ENCODE results near the gene SORCS2.
"Not testable (repeated sequence)": the region's sequence is repeated elsewhere in the genome, so short reads cannot be mapped to it uniquely, and the experiment has no call there.

SORCS2 gene

DNA sequence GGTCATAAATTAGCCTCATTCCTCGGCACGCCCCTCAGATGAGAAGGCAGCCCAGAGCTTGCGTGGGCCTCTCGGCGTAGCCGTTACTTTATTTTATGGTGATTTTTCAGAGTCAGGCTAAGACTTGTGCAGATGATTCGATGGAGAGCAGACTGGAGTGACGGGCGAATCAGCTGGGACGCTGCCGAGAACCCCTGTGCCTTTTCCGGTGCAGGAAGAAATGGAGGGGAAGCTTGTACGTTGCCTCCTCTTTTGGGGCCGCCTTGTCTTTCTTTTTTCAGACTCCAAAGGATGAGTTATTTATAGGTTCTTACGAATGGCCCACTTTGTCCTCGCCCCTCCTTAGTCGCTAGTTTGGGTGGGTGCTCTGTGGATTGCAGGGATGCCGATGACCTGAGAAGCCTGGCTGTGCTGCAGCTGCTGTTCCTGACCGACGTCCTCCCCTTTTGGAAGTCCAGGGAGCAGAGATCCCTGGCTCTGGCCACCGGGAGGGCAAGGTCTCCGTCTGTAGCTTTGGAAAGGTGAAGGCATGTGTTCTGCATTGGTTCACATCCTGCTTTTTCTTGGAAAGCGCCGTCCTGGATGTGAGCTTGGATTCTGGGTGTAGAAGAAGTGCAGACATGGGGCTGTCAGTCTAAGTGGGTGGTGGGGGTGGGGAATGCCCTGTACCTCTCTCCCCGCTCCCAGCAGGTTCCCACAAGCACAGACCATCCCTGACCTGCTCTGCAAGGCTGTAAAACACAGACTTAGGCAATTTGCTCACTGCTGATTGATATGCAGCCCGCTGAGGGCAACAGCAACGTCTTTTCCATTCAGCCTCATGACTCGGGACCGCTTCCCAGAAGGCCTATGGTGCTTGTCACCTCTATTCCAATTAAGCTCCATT, 9.3 kb downstream of the SORCS2 start:
- FAIRE-seq, result no peak

DNA sequence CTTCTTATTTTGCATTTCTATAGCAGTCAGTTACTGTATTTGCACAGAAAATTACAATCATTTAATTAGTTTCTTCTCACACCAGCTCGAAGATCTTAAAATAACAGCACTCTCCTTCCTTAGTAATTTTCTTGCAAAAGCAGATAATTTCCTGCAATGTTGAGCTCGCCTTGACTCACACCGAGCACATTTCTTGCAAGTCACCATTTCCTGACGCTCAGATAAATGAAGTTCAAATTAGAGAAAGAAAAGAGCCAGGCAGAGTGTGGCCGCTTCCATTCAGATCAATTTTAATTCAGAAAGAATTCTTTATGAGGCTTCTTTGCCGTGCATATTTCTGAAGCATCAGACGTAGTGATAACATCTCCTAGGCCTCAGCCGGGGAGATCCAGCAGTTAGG, 10.1 kb downstream of the SORCS2 start:
- FAIRE-seq, result no peak

DNA sequence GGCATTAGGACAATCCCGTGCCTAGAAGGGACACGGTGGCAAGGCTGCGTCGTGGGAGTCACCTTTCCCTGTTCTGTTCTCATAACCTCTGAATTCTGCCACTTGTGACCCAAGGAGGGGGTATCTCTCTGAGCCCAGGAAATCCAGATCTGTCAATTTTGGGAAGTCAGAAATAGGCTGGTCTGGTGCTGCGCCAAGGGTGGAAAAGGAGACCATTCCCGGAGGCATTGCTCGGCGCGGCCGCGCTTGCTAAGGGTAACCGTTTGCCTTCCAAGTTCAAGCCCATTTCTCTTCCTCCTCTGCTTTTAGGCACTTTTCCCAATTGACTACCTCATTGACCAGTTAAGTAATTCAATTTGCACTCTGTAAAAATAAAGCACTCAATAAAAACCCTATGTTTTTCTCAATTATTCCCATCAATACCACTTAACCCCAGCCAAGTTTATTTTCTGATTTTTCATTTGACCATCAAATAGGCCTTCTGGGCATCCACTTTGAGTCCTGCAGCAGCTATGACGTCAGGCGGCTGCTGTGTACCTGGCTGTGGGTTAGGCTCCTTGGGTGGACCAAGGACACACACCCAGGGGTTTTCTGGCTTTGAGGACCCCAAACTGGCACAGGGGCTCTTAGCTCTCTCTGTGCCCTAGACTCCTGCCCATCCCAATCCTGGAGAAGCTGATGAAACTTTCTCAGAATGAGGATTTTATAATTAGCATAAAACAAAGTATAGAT, 12.5 kb downstream of the SORCS2 start:
- no peak for FAIRE-seq

DNA sequence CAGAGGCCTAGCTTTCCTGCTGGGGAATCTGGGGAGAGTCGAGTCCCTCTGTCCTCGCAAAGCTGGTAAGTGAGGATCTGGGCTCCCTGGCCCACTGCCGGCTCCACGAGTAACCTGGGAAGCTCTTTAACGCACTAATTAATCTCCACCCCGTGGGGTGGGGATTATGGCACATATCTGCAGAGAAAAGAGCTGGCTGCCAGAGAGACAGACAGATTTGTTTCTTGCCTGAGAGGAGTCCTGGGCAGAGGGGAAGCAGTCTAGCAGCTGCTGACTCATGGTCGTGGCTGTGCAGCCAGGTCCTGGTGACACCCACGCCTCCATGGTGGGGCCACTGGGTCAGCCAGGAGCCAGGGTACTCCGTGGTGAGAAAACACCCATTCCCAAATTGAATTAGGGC, 14.0 kb downstream of the SORCS2 start:
- FAIRE-seq, result no peak

DNA sequence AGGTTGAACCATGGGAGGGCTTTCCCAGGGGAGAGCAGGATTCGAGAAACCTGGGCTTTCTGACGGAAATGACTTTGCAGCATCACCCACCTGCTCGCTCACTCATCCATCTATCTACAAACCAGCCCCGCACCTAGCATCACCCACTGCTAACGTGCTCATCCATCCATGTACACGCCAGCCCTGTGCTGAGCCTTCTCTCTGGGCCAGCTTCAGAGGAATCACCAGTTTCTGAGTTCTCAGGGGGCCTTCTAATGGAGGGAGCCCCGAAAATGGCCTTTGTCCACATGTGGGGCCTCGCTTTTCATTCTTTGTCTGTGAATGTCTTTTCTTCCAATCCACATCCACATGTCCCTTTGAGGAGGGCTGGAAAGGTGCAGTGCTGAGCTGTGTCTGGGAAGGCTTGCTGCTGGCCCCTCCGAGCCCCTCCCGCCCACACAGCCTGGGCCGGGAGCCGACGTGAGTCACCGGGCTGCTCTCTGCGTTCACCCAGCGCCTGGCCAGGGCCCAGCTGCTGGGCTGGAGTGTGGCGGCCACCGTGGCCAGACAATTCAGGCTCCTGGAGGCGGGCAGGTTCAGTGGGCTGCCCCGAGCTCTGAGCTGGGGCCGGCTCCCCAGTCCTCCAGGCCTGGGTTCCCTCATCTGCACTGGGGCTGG, 14.7 kb downstream of the SORCS2 start:
- FAIRE-seq, result no peak

DNA sequence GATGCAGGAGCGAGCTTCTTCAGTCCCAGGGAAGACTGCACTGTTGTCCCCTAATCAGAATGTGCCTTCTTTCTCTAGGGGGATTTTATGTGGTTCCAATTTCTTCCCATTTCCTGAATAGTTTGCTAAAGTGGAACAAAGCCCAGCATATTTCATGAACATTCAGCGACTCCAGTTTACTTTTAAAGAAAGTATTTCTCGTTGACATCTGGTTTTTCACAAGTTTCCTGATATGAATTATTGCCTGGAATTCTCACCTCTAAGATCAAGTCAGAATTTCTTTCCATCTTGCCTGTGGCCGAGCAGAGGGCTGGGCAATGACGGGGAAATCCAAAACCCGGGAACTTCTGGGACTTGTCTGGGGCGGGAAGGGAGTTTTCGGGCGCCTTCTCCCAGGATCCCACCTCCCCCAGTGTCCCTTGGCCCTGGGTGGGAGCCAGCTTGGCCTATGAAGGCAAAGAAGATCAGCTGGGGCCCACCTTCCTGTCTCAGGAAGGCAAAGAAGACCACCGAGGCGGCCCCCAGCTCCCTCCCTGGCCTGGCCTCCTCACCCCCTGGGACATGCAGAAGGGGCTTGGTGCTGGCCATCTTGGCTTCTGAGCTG, 15.4 kb downstream of the SORCS2 start:
- FAIRE-seq, result no peak

DNA sequence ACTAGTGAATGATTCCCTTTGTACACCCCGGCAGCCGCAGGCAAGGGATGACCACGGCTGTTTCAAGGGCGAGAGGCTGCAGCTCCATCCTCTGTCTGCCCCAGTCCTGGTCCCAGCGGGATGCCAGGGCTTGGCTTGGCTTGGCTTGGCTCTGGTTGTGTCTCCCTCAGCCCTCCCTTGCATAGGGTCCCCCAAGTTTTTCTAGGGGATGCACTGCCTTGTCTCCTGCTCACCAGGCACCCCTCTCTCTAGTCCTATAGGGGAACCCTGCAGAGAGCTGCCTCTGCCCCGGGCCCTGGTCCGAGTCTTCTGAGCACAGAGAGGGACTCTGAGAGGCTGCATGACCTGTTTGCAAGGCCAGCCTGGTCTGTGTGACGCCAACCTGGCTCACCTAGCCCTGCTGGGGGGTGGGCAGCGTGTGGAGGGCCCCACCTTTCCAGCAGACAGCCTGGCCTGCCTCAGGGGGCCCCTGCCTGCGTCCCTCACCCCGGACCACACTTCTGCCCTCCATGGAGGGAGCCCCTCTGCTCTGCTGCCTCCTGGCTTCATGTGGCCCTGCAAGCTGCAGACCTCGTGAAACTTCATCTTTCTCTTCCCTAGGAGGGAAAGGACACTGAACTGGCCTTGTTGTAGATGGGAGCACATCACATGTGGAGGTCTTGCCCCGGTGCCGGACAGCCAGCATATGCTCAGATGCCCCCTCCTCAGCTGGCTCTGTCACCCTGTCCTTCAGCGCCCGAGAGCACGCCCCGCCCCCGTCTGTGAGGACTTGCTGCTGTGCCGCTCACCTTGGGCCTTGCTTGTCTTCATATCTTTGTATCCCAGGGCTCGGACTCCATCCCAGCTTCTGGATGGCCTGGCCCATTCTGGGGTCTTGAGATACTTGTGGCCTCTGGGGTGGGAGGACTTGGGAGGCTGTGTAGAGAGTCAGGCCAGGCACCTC, 16.4 kb downstream of the SORCS2 start:
- FAIRE-seq, result no peak

DNA sequence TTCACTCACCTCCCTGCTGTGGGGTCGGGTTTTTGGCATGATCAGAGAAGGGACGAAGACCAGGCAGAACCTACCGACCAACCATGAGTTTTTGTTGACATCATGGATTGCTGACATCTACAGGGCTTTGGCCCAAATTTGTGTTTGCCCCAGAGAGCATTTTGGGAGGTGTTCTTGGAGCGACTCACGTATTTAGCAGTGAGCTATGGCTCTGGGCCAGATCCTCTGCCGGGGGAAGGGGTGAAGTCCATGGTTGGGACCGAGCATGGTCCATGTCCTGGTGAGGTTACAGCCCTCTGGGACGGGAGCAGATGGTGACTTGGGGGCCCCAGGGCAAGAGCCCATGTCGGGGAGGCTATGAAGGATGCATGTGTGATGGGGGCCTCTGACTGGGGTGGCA, 17.4 kb downstream of the SORCS2 start:
- no peak for FAIRE-seq

DNA sequence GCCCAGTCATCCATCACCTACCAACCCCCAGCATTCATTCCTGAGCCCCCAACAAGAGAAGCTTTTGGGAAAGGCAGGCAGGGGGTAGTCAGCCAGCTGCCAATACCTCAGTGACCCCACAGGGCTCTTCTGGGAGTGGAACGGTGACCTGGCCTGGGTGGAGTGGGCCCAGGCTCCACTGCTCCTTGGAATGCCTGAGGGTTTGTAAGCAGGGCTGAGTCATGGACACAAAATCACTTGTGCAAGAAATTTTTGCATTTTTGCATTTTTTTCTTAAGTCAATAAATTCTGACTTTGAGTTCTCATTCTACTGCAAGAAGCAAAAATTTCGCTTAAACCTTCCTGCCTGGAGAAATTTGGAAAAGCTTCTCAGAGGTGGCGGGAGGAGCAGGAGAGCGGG, 18.5 kb downstream of the SORCS2 start:
- FAIRE-seq, result no peak

DNA sequence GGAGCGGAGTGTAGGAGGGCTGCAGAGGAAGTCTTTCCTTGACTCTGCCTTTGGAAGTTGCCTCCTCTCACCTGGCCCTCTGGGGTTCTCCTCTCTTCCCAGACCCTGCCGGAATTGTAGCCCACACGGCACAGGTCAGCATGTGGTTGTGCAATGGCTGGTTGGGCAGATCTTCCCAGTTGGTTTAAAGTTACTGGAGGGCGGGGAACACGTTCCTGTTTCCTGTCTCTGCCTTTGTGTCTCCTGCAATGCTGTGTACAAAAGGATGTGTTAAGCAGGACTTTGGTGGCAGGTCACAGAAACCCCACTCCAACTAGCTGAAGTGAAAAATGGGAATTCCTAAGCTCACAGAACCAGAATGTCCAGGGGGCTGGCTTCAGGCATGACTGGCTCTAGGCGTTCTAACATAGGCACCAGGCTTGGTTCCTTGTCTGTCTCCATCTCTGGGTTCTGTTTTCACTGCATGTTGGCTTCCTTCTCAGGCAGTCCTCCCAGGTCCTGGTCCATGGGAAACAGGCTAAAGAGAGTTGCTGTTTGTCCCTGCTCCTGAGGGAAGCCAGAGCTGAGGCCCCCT, 19.9 kb downstream of the SORCS2 start:
- no peak for FAIRE-seq

DNA sequence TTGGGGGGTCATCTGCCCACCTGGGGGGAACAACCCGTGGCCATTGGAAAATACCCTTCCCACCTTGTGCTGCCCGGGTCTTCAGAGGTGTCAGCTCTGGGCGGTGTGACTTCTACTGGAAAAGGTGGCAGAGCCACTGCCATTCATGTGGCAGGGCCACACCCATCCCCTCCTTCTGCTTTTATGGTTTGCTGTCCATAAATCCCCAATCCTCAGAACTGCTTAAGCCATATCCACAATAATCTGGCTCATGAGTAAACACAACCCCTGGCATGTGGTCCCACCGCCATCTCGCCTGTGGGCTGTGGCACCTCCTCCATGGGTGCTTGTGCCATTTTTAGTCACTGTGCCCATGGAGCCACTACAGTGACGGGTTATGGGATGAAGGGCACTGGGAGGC, 20.6 kb downstream of the SORCS2 start:
- FAIRE-seq, result no peak

DNA sequence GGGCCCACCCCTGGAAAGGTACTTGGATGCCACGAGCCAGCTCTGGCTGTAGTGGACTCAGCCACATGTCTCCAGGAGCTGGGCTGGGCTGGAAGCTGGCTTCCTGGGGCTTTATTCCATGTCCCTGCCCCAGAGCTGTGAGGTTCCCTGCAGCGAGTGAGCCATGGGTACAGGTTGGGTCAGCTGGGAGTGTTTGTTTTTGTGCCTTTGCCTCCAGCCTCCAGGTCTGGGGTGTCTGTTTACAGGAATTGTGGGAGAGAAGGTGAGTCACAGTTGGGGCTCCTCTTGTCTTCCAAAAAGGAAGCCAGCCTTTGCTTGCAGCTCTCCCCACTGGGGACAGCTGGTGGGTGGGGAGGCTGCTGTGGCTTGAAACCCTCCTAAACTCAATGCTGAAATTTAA, 21.5 kb downstream of the SORCS2 start:
- FAIRE-seq, result no peak

DNA sequence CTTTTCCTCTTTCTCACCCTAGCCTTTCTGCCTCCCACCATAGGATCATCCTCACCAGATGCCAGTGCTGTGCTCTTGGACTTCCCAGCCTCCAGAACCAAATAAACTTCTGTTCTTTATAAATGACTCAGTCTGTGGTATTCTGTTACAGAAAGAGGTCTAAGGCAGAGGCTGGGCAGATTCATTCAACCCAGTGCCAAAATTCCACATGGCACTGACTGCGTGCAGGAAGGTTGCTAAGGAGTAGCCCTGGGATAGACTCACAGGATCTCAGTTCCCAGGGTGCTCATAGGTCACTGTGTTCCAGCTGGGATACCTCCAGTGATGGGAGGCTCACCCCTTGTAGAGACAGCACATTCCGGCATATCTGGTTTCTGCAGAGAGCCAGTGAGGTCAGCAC, 22.0 kb downstream of the SORCS2 start:
- FAIRE-seq, result no peak

DNA sequence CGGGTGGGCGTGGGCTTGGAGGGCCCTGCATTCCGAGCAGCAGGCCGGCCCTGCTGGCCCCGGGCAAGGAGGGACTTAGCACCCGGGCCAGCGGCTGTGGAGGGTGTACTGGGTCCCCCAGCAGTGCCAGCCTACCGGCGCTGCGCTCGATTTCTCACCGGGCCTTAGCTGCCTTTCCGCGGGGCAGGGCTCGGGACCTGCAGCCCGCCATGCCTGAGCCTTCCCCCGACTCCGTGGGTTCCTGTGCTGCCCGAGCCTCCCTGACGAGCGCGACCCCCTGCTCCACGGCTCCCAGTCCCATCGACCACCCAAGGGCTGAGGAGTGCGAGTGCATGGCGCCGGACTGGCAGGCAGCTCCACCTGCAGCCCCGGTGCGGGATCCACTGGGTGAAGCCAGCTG, 22.8 kb downstream of the SORCS2 start:
- FAIRE-seq, result not testable (repeated sequence)

DNA sequence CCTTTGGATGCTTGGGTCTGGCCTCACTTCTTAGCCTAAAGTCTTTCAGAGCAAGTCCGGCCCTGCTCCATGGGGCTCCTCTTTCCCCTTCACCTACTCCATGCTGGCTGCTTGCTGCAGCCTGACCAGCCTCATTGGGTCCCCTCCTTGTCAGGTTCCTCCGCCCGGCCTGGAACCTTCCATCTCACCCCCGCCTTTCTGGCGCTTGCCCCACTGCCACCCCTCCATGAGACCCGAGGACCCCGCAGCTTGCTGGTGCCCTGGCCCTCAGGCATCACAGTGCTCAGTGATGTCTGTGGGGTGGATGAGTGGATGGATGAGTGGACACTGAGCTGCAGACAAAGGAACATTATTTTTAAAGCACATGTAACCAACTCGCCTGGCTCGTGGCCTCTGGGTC, 24.7 kb downstream of the SORCS2 start:
- FAIRE-seq, result no peak

DNA sequence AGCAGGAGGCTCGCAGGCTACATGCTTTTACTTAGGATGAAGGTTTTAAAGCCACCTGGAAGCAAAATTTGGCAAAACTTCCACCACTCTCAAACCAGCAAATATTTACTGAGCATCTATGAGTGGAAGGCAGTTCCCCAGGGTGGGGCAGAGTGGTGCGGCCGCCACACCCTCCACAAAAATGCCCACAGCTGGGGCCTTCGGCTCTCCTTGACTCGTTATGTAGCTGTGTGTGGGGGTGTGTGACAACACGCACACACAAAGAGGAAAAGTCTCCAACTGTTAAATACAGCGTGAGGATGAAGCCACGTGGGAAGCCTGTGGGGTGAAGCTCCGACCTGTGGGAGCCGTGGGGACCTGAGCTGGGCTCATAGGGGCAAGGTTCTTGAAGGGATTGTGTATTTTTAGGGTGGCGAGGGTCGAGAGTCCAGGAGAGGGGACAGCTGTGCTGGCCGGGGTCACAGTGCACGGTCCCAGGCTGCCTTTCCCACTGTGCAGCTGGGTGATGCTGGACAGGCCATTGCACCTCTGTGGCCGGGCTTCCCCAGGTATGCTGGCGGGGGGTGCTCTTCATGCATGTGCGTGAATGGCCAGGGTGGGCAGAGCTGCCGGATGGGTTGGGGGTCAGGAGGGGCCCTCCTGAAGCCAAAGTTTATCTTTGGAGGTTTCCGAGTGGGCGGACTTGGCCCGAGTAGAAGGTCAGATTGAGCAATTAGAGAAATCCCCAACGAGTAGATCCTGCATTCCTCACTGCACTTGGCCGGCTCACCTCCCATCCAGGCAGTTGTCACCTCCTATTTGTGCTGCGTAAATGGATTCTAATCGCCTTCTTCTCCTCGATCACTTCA, 25.4 kb downstream of the SORCS2 start:
- no peak for FAIRE-seq

DNA sequence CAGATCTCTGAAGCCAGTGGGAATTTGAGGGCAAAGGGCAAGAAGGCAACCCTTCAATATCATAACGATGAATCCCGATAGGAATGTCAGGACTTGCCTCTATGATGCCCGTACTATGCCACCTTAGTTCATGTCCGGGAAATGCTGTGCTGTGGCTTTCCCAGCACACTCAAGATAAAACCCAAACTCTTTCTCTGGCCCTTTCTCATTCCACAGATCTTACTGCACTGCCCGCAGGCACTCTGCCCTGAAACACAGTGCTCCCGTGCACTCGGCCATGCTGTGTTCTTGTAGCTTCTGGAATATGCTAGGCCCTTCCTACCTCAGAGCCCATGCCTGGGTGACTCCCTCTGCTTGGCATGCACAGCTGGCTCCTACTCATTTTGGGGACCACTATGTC, 26.3 kb downstream of the SORCS2 start:
- FAIRE-seq, result no peak

DNA sequence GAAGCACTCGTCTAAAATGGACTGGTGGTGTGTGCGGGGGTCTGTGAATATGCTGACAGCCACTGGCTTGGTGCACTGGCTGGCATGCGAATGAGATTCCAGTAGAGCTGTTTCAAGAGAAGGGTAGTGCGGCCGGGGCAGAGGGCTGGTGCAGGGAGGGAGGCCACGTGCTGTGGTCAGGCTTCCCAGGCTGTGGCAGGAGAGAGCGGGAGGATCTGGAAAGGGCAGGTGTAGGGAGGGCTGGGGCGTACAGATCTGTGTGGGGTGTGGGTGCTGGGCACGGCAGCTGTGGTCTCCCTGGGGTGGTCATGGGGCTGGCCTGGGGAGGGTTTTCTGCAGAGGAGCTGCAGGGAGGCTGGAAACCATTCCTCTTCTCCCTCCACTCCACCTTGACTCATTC, 30.2 kb downstream of the SORCS2 start:
- no peak for FAIRE-seq

DNA sequence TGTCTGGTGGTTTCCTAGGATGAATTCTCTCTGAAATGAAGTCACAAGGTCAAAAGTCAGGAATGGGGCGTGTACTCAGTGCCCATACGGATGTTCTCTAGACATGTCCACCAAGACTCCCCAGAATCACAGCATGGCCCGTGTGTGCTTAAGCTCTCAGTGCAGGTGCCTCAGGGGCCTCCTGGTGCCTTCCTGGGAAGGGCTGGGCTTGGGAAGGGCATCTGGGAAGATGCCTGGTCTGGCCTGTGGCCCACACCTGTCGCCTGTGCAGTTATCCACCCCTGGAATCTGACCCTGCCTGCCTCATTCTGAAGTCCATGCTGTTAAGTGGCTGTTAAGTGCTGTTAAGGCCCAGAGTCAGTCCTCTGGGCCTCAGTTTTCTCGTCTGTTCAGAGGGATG, 31.2 kb downstream of the SORCS2 start:
- FAIRE-seq, result no peak

DNA sequence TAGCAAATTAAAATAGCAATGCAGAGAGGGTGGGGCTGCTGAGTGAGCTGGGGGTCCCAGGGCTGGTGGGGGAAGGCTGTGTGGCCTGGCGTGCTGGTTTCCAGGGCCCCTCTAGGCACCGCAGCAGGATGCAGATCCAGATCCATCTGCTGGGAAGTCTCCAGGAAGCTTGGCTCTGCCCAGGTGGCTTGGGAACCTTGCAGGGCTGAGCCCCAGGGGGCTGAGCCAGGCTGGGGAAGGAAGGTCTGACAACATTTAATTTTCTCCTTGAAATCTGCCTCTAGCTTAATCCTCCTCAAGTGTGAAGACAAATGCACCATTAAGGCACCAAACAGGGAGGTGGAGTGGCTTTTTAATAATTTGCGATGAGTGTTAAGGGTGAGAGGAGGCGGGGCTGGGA, 31.7 kb downstream of the SORCS2 start:
- no peak for FAIRE-seq
